ENCODE results near the gene SVEP1. TPM values are rescaled to one million over a fixed set of nuclear protein-coding genes. Genes with fewer than 3 reads are reported as not detected.

Gene SVEP1
- total RNA-seq, 4 donors from 2014 or later: 6.1 to 40.1 (median 17.3) TPM

DNA sequence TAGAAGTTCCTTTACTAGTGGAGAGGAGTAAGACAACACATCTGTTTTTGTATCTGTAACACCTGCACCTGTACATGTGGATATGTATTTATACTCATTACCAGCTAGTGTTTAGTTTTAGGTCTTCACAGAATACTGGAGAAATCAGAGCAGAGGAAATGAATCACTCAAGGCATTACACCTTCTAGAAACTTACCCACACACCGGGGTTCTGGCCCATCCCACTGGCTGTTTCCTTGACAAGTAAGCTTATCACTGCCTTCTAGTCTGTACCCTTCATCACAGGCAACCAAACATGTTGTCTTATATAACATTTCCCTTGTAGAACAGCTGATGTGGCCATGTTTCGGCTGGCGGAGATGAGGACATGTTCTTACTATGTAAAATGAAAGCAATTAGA, 76.7 kb downstream of the SVEP1 start:
- no peak overlapping the region for H3K4me3 ChIP-seq
- H3K9me3 ChIP-seq: no peaks in the 10 kb centered on the region
- TF ChIP-seq, protein P1, sequence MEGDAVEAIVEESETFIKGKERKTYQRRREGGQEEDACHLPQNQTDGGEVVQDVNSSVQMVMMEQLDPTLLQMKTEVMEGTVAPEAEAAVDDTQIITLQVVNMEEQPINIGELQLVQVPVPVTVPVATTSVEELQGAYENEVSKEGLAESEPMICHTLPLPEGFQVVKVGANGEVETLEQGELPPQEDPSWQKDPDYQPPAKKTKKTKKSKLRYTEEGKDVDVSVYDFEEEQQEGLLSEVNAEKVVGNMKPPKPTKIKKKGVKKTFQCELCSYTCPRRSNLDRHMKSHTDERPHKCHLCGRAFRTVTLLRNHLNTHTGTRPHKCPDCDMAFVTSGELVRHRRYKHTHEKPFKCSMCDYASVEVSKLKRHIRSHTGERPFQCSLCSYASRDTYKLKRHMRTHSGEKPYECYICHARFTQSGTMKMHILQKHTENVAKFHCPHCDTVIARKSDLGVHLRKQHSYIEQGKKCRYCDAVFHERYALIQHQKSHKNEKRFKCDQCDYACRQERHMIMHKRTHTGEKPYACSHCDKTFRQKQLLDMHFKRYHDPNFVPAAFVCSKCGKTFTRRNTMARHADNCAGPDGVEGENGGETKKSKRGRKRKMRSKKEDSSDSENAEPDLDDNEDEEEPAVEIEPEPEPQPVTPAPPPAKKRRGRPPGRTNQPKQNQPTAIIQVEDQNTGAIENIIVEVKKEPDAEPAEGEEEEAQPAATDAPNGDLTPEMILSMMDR (IDR thresholded peaks at IDR 0.05): no peak
- TF ChIP-seq POLR2A (IDR thresholded peaks at IDR 0.05): no peak
- no peaks in the 10 kb centered on the region for H3K27me3 ChIP-seq
- no peak overlapping the region for H3K27ac ChIP-seq
- H3K36me3 ChIP-seq: no peaks in the 10 kb centered on the region
- no peak for DNase-seq
- no peaks in the 10 kb centered on the region for H3K4me1 ChIP-seq

DNA sequence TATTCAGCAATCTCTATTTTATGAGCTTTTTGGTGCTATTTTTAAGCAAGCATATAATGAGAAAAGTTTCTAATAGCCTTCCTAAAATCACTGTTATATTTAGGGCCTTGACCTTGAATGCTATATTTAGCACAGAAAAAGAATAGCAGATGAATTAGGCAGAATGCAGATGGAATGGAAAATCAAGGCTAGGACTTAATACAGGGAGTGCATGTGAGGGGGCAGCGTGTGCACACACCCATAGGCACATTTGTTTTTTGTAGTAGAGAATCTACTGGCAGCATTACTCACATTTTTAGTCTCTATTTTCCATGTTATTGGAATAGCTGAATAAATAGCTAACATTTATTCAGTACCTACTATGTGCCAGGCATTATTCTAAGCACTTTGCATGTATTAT, 79.9 kb downstream of the SVEP1 start:
- H3K36me3 ChIP-seq: no peaks in the 10 kb centered on the region
- TF ChIP-seq, protein P1 (IDR thresholded peaks at IDR 0.05): no peak
- no peak for TF ChIP-seq POLR2A (IDR thresholded peaks at IDR 0.05)
- H3K4me1 ChIP-seq: no peaks in the 10 kb centered on the region
- no peak for DNase-seq
- H3K9me3 ChIP-seq: no peaks in the 10 kb centered on the region
- no peaks in the 10 kb centered on the region for H3K27me3 ChIP-seq
- no peak overlapping the region for H3K4me3 ChIP-seq
- H3K27ac ChIP-seq: no peak overlapping the region

DNA sequence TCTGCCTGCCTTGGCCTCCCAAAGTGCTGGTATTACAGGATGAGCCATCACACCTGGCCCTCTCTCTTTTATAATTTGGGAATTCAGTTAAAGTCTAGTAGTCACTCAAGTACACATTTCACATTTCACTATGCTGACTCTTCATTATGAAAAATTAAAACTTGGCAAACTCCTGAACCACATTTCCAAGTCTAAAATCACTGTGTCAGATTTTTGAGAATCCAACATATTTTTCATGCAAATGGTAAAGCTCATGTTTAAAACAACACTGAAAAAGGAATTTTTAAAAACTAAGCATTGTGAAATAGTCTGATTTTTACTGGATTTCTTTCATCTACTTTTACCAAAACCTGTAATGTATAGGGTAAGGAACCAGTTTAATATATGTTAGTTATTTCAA, 92.3 kb downstream of the SVEP1 start:
- H3K4me3 ChIP-seq: no peak overlapping the region
- H3K9me3 ChIP-seq: no peaks in the 10 kb centered on the region
- no peaks in the 10 kb centered on the region for H3K4me1 ChIP-seq
- no peak overlapping the region for H3K27ac ChIP-seq
- DNase-seq: no peak
- no peaks in the 10 kb centered on the region for H3K36me3 ChIP-seq
- no peaks in the 10 kb centered on the region for H3K27me3 ChIP-seq
- TF ChIP-seq POLR2A (IDR thresholded peaks at IDR 0.05): no peak
- TF ChIP-seq, protein P1 (IDR thresholded peaks at IDR 0.05): no peak

DNA sequence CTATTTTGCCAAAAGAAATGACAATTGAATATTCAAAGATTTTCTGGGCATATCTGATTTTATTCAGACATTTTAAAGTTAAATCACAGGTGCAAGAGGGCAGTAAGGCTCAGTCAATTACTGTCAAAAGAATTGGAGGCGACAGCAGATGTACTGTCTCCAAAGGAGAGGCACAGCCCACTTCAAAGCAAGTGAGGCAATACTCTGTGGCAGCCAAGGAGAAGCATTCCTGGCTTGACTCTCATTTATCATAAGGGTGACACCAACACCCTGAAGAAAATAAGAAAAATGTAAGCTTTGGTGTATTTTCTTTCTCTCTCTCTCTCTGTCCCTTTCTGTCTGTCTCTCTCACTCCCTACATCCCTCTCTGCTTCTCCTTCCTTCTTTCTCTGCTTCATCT, 93.3 kb downstream of the SVEP1 start:
- Histone ChIP-seq H3K36me3 (no peaks in the 10 kb centered on the region), H3K27me3 (no peaks in the 10 kb centered on the region), H3K4me3 (no peak overlapping the region), H3K4me1 (no peaks in the 10 kb centered on the region), H3K27ac (no peak overlapping the region), H3K9me3 (no peaks in the 10 kb centered on the region)
- no peak for DNase-seq
- TF ChIP-seq, protein P1 (IDR thresholded peaks at IDR 0.05): no peak
- no peak for TF ChIP-seq POLR2A (IDR thresholded peaks at IDR 0.05)

DNA sequence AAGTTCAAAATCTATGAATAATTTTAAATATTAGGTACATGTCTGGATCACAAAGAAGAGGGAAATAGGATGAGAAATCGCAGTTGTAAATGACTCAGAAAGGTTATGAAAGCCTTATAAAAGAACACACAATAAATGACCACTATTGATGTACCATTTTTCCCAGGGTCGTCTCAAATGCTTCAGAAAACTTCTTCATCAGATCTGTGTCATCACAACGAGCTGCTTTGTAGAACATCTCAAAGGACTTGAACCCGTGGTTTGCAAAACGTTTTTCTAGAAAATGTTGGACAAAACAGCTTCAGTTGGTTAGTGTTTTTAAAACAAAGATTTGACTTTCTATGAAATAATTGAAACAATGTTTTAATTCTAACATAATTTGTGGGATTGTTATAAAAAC, 100.1 kb downstream of the SVEP1 start:
- Histone ChIP-seq H3K4me3 (no peak overlapping the region), H3K27ac (no peak overlapping the region), H3K27me3 (no peaks in the 10 kb centered on the region), H3K36me3 (no peaks in the 10 kb centered on the region), H3K9me3 (no peaks in the 10 kb centered on the region), H3K4me1 (no peaks in the 10 kb centered on the region)
- no peak for DNase-seq
- no peak for TF ChIP-seq POLR2A (IDR thresholded peaks at IDR 0.05)
- TF ChIP-seq, protein P1 (IDR thresholded peaks at IDR 0.05): no peak

DNA sequence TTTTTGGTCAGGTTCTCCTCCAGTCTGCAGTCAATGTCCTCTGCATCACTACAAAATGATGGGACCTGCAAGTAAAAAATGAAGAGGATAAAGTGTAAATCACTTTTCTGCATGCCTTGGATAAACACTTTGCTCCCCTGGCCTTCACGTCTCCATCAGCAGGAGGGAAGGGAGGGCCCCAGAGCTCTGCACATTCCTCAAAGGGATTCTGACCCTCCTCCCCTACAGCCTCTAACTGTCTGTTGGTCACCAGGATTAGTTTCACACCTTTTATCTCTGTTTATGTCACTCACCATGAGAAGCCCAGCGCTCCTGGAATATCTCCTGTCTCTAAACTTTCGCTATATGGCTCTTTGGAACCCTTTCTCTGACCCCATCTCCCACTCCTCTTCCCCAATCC, 103.3 kb downstream of the SVEP1 start:
- DNase-seq: no peak
- Histone ChIP-seq H3K27me3 (no peaks in the 10 kb centered on the region), H3K4me1 (no peaks in the 10 kb centered on the region), H3K9me3 (no peaks in the 10 kb centered on the region), H3K4me3 (no peak overlapping the region), H3K27ac (no peak overlapping the region), H3K36me3 (no peaks in the 10 kb centered on the region)
- TF ChIP-seq, protein P1 (IDR thresholded peaks at IDR 0.05): no peak
- no peak for TF ChIP-seq POLR2A (IDR thresholded peaks at IDR 0.05)

Measured in Peyer's patch (tissue), 4 donors.